HepG2 (cell line): Measurements from ENCODE around the gene COL4A3. TPM values are rescaled to one million over a fixed set of nuclear protein-coding genes. Genes with fewer than 3 reads are reported as not detected.

Experiments used
- ATAC-seq: fragments of 200-7000 bp; cut with Tn5 transposase; 3 replicates; pipeline ENCODE4 v1.9.1; 2020; ENCODE audit warnings: mild to moderate bottlenecking, moderate library complexity
- BruUV-seq: library from RNA; stranded (reverse); fragments of 400-500 nt; replicated peaks from 2 replicates; lab custom pipeline; 2021; lab: Mats Ljungman, UMichigan
- CTCF ChIA-PET: fragments of 300-600 bp; formaldehyde crosslinking; extraction: SDS; loops from one replicate; lab custom pipeline; 2021; ENCODE audit warnings: low total read pairs, inconsistent platforms, low intra/inter-chr PET ratio; lab: Yijun Ruan, JAX
- POLR2A ChIA-PET: fragments of 350-600 bp; sonication (Branson Sonifier 250); formaldehyde crosslinking; loops from one replicate; lab custom pipeline; 2020; ENCODE audit warnings: antibody characterized with exemption, inconsistent platforms; lab: Yijun Ruan, JAX
- DNase-seq: peaks from one replicate; pipeline ENCODE4 v3.0.0-alpha.2; 2015; ENCODE audit warnings: low spot score
- FAIRE-seq: peaks from 3 replicates; lab custom pipeline; 2011; peaks lifted over from hg19 to GRCh38; lab: Jason Lieb, UNC
- H2AFZ ChIP-seq: one replicate; pipeline ENCODE4 v1.6.1; 2011; ENCODE audit warnings: low read length, inconsistent platforms
- H3K27ac ChIP-seq: fragments of 300-600 bp; 3 replicates; pipeline ENCODE4 v1.8.0; 2011; ENCODE audit warnings: mixed run types, mild to moderate bottlenecking, mixed read lengths, low read length, inconsistent platforms; ENCODE audit not compliant: insufficient read depth; ENCODE audit errors: extremely low read length
- H3K27me3 ChIP-seq, 2 experiments: fragments of 200-600 bp in 1 of 2; 2 replicates in 1 of 2; 3 replicates in 1 of 2; pipeline versions ENCODE4 v1.6.0 to v1.8.0; 2011; ENCODE audit warnings: low read length in 2 of 2, mild to moderate bottlenecking in 2 of 2, moderate library complexity in 2 of 2, inconsistent platforms in 1 of 2; ENCODE audit not compliant: insufficient read depth in 2 of 2, control insufficient read depth in 1 of 2
- H3K36me3 ChIP-seq, 2 experiments: fragments of 200-600 bp in 1 of 2; replicated peaks in 1 of 2; 2 replicates in 1 of 2; 3 replicates in 1 of 2; pipeline versions ENCODE4 v1.5.1 to v1.8.0; 2011; ENCODE audit warnings: low read length in 2 of 2, inconsistent platforms in 1 of 2; ENCODE audit not compliant: insufficient read depth in 2 of 2, control insufficient read depth in 1 of 2
- H3K4me1 ChIP-seq: 2 replicates; pipeline ENCODE4 v1.5.1; 2012; ENCODE audit warnings: low read length, inconsistent platforms; ENCODE audit not compliant: insufficient read depth
- H3K4me2 ChIP-seq: 2 replicates; pipeline ENCODE4 v1.6.0; 2011; ENCODE audit warnings: low read depth, low read length, inconsistent platforms
- H3K4me3 ChIP-seq, 3 experiments: fragments of 200-600 bp in 1 of 3; sonication (generic), shearing (Covaris generic) in 1 of 3; replicated peaks in 1 of 3; 2 replicates each; pipeline ENCODE4 v1.5.1; 2011 to 2016; ENCODE audit warnings: low read length in 3 of 3, inconsistent platforms in 2 of 3, low read depth in 2 of 3, mild to moderate bottlenecking in 2 of 3, control low read depth in 1 of 3, mixed read lengths in 1 of 3; ENCODE audit not compliant: insufficient read depth in 1 of 3
- H3K79me2 ChIP-seq: one replicate; pipeline ENCODE4 v1.6.1; 2011; ENCODE audit warnings: low read length, inconsistent platforms; ENCODE audit not compliant: insufficient read depth
- H3K9ac ChIP-seq: 2 replicates; pipeline ENCODE4 v1.6.0; 2011; ENCODE audit warnings: mild to moderate bottlenecking, low read depth, low read length, inconsistent platforms; ENCODE audit not compliant: insufficient read depth
- H3K9me3 ChIP-seq: 2 replicates; pipeline ENCODE4 v1.5.1; 2012; ENCODE audit warnings: mild to moderate bottlenecking, low read length
- H4K20me1 ChIP-seq: 2 replicates; pipeline ENCODE4 v1.6.0; 2011; ENCODE audit warnings: inconsistent platforms, mild to moderate bottlenecking, low read length, moderate library complexity; ENCODE audit not compliant: insufficient read depth
- AHDC1 ChIP-seq: sonication (generic); formaldehyde crosslinking; IDR thresholded peaks from 2 replicates; pipeline ENCODE4 v1.5.1; 2020; ENCODE audit warnings: mild to moderate bottlenecking, missing genetic modification reagents, borderline replicate concordance
- CBX2 ChIP-seq, 2 experiments: fragments of 200-600 bp in 1 of 2; sonication (generic); formaldehyde crosslinking in 1 of 2; IDR thresholded peaks; 2 replicates each; pipeline versions ENCODE4 v1.7.0 to v1.8.1; 2018 to 2022; ENCODE audit warnings: low read depth in 2 of 2, low read length in 1 of 2, mild to moderate bottlenecking in 1 of 2, missing genetic modification reagents in 1 of 2
- CEBPZ ChIP-seq: IDR thresholded peaks from 2 replicates; pipeline ENCODE4 v1.6.1; 2012; ENCODE audit warnings: low read length, improper control_type of control experiment
- ZNF335 ChIP-seq: sonication (generic); formaldehyde crosslinking; IDR thresholded peaks from 2 replicates; pipeline ENCODE4 v1.4.0; 2020; ENCODE audit warnings: missing genetic modification reagents
- in situ Hi-C: cut with HindIII; loops from 2 replicates; pipeline ENCODE4 v1.10.0; 2017; ENCODE audit warnings: low pct_unique_long_range_greater_than_20kb; ENCODE audit not compliant: extremely low pct_ligation_motif_present
- intact Hi-C: fragments of 100-400 bp; cut with micrococcal nuclease; formaldehyde crosslinking; loops from one replicate; pipeline ENCODE4 v1.10.0; 2022; ENCODE audit not compliant: unreplicated experiment
- polyA plus RNA-seq, 8 experiments: library from polyadenylated mRNA; depleted of rRNA in 3 of 8; stranded (reverse) in 7 of 8; unstranded in 1 of 8; fragments of >200 nt; fragmentation: Illumina TruSeq in 4 of 8; extraction: Trizol in 4 of 8; gene quantifications; 2 replicates each; pipeline versions ENCODE4 v1.2.1 to v1.2.3, GENCODE V29; 2011 to 2016; ENCODE audit warnings: low read depth in 4 of 8, missing spikeins in 1 of 8, mixed read lengths in 1 of 8; ENCODE audit not compliant: insufficient read depth in 1 of 8
- total RNA-seq, 5 experiments: library from RNA; depleted of rRNA; stranded (reverse); fragments of >200 nt; fragmentation: Illumina TruSeq; extraction: Trizol; gene quantifications; 2 replicates each; pipeline ENCODE4 v1.2.3, GENCODE V29; 2016; ENCODE audit warnings: low read depth in 1 of 5

COL4A3 gene
- total and polyA plus RNA-seq, 2 of the 13 experiments (the other 11 are each of a cell fraction or from before 2014, with no cell fraction given) = 0.02 TPM; not detected in 1

- TF ChIP-seq CBX2 (IDR thresholded peaks at IDR 0.05; ENCODE audit: low read depth, low read length) (no peak), CBX2 (CRISPR knock-in tag; IDR thresholded peaks at IDR 0.05; ENCODE audit: low read depth) (no peak)
Observed at GRCh38 chr2:227117852-227118251, 46.6 kb upstream of the COL4A3 start (continued).

- DNase-seq (no peak), FAIRE-seq (no peak), ATAC-seq (no peak)
- Histone ChIP-seq H3K9me3 (no peaks in the 10 kb centered on the region), H3K27ac (no peak overlapping the region), H3K79me2 (no peaks in the 10 kb centered on the region), H3K9ac (no peak overlapping the region), H3K27me3 (no peaks in the 10 kb centered on the region), H3K4me3 (no peak overlapping the region), H2AFZ (no peak overlapping the region), H4K20me1 (no peaks in the 10 kb centered on the region), H3K4me2 (no peak overlapping the region), H3K4me1 (no peaks in the 10 kb centered on the region), H3K36me3 (no peaks in the 10 kb centered on the region)
- TF ChIP-seq ZNF335 (CRISPR knock-in tag) (no peak), CEBPZ (no peak), AHDC1 (CRISPR knock-in tag) (no peak)
- in situ Hi-C loops = no loop called here
- no TSS peak for BruUV-seq
- intact Hi-C loops = no loop called here
- ChIA-PET CTCF (no interaction called here), POLR2A (no interaction called here)
Observed at GRCh38 chr2:227118353-227118752, 46.1 kb upstream of the COL4A3 start.
